Left lung (tissue), 10 donors: ENCODE results near the gene ZNF555. TPM values are rescaled to one million over a fixed set of nuclear protein-coding genes. Genes with fewer than 3 reads are reported as not detected.
"Not testable (repeated sequence)": the region's sequence is repeated elsewhere in the genome, so short reads cannot be mapped to it uniquely, and the experiment has no call there.

ENCODE experiments used
- ATAC-seq: fragments of 200-7000 bp; cut with Tn5 transposase; one replicate; pipeline ENCODE4 v1.9.1; 2020; ENCODE audit warnings: moderate library complexity
- DNase-seq, 4 donors: peaks; one replicate each; pipeline ENCODE4 v3.0.0-alpha.2; 2013 to 2020
- H3K27ac ChIP-seq, 2 donors: fragments of 200-600 bp; sonication (generic) in 1 of 2; one replicate each; pipeline versions ENCODE4 v1.5.0 to v1.8.0; 2020 to 2021
- H3K27me3 ChIP-seq, 2 donors: fragments of 200-600 bp; sonication (generic) in 1 of 2; one replicate each; pipeline versions ENCODE4 v1.5.0 to v1.8.0; 2020 to 2021
- H3K36me3 ChIP-seq, 2 donors: fragments of 200-600 bp; sonication (generic) in 1 of 2; one replicate each; pipeline versions ENCODE4 v1.5.0 to v1.8.0; 2020 to 2021
- H3K4me1 ChIP-seq, 2 donors: fragments of 200-600 bp; one replicate each; pipeline ENCODE4 v1.8.0; 2021
- H3K4me3 ChIP-seq, 2 donors: fragments of 200-600 bp; sonication (generic) in 1 of 2; one replicate each; pipeline versions ENCODE4 v1.5.0 to v1.8.0; 2020 to 2021; ENCODE audit warnings: mild to moderate bottlenecking in 1 of 2
- H3K9me3 ChIP-seq, 2 donors: fragments of 200-600 bp; sonication (generic) in 1 of 2; one replicate each; pipeline versions ENCODE4 v1.5.0 to v1.8.0; 2020 to 2021
- CTCF ChIP-seq, 2 donors: fragments of 200-600 bp; sonication (generic) in 1 of 2; IDR thresholded peaks; one replicate each; pipeline versions ENCODE4 v1.5.0 to v1.8.0; 2021; ENCODE audit warnings: antibody characterized with exemption in 2 of 2
- intact Hi-C, 2 donors: fragments of 100-400 bp; cut with DNase I; formaldehyde crosslinking; loops; one replicate each; pipeline versions ENCODE4 v1.11.2 to v1.14.2; 2022
- polyA plus RNA-seq, 6 donors: library from polyadenylated mRNA; unstranded; fragments of 120-200 nt; gene quantifications; one replicate each; pipeline ENCODE4 v1.2.1, GENCODE V29; 2013; ENCODE audit not compliant: insufficient read length in 6 of 6
- total RNA-seq, 2 donors: library from RNA; stranded (reverse); fragmentation: NEBNext Ultra II Directional; extraction: Animal tissue kit (Norgen Biotek cat#: 25700); gene quantifications; one replicate each; pipeline ENCODE4 v1.2.1, GENCODE V29; 2021
- donor health status: DM: no; HTN: yes; CAD: no.
- donor health status: DM: no; HTN: no; CAD: no.

The ZNF555 gene
- total and polyA plus RNA-seq, 8 donors = 6.2 to 10.6 (median 9.1) TPM

DNA sequence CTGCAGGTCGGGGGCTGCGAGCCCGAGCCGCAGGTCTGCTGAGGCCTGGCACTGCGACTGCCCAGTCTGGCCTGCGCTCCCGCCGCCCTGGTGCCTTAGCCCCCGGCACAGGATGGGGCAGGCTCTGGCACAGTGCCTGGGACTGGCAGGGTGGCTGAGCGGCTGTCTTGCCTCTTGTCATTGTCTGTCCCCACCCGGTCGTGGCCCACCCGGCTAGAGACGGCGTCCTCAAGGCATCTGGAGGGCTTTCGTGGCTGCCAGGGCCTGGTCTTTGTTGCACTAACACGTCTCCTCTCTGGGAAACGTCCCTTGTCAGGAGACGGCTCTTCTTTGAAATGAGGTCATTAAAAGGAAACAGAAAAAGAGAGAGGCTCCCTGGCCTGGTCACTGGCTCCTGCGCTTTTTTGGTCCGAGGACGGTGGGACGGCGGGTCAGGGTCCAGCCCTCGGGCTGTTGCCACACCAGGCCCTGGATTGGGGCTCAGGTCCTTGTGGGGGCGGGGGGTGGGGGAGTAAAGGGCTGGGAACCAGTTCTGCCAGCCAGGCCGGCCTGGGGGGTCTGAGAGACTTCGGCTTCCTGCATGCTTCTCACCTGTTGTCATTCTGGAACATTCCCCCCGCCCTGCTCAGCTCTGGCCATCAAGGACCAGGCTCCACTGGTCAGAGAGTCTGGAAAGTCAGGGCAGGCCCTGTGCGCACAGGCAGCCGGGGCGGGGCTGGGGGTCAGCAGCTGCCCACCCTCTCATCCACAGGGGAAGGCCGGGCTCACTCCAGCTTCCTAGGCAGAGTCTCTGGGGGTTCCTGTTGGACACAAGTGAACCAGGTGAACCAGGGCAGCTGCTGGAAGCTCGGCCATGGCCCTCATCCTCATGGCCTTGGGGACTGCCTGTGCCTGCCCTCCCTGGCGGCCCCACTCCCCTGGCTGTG is 27.8 kb upstream of the ZNF555 start:
- no peak overlapping the region for H3K4me3 ChIP-seq
- ATAC-seq (no peak), DNase-seq (peak in 1 of 4 donors; percentile 72)

DNA sequence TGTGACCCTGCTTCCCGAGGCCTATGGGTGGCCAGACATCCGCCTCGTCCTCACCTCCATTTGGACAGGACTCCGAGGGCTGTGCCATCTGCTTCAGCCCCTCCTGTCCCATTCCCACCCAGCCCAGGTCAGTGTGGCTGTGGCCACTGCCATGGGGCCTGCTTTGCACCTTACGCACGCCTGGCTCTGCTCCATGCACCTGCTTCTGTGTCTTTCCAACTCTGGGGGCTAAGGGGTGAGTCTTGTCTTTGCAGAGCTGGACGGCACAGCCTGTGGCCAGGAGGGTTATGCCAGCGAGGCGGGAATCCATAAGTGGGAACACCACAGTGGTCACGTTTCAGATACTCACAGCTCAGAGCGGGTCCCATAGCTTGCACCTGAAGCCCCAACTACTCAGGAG is 26.8 kb upstream of the ZNF555 start:
- no peak for DNase-seq
- ATAC-seq = no peak
- no peak for TF ChIP-seq CTCF (IDR thresholded peaks at IDR 0.05)
- Histone ChIP-seq H3K4me1 (no peaks in the 10 kb centered on the region), H3K27me3 (no peaks in the 10 kb centered on the region), H3K36me3 (peaks cover 0 to 50% of the 10 kb centered on the region in 2 donors), H3K27ac (no peak overlapping the region), H3K4me3 (no peak overlapping the region), H3K9me3 (no peaks in the 10 kb centered on the region)
- intact Hi-C loops = no loop called here

More for the DNA sequence above, 27.8 kb upstream of the ZNF555 start:
- no peaks in the 10 kb centered on the region for H3K9me3 ChIP-seq
- H3K4me1 ChIP-seq = no peaks in the 10 kb centered on the region
- no peaks in the 10 kb centered on the region for H3K27me3 ChIP-seq
- H3K36me3 ChIP-seq = peaks cover 0 to 59% of the 10 kb centered on the region in 2 donors
- H3K27ac ChIP-seq = no peak overlapping the region
- no peak for TF ChIP-seq CTCF (IDR thresholded peaks at IDR 0.05)
- intact Hi-C loops = no loop called here

GRCh38 chr19:2815191-2815614 is 26.1 kb upstream of the ZNF555 start:
- H3K27ac ChIP-seq = no peak overlapping the region
- H3K36me3 ChIP-seq = peaks cover 0 to 42% of the 10 kb centered on the region in 2 donors
- no peaks in the 10 kb centered on the region for H3K27me3 ChIP-seq
- no peak for TF ChIP-seq CTCF (IDR thresholded peaks at IDR 0.05)
- ATAC-seq (no peak), DNase-seq (peak in 1 of 4 donors; percentile 69)
- intact Hi-C loops = no loop called here
- H3K4me1 ChIP-seq = peaks cover 0 to 2% of the 10 kb centered on the region in 2 donors
- no peak overlapping the region for H3K4me3 ChIP-seq
- H3K9me3 ChIP-seq = no peaks in the 10 kb centered on the region

- intact Hi-C loops = no loop called here
- no peak for TF ChIP-seq CTCF (IDR thresholded peaks at IDR 0.05)
- no peak overlapping the region for H3K27ac ChIP-seq
- H3K27me3 ChIP-seq = no peaks in the 10 kb centered on the region
- peaks cover 0 to 35% of the 10 kb centered on the region in 2 donors for H3K36me3 ChIP-seq
- DNase-seq (peak in 1 of 4 donors; percentile 67), ATAC-seq (no peak)
- peaks cover 6 to 10% of the 10 kb centered on the region in 2 donors for H3K4me1 ChIP-seq
- no peak overlapping the region for H3K4me3 ChIP-seq
- no peaks in the 10 kb centered on the region for H3K9me3 ChIP-seq
These were observed 25.4 kb upstream of the ZNF555 start for GRCh38 chr19:2815923-2816322.

DNA sequence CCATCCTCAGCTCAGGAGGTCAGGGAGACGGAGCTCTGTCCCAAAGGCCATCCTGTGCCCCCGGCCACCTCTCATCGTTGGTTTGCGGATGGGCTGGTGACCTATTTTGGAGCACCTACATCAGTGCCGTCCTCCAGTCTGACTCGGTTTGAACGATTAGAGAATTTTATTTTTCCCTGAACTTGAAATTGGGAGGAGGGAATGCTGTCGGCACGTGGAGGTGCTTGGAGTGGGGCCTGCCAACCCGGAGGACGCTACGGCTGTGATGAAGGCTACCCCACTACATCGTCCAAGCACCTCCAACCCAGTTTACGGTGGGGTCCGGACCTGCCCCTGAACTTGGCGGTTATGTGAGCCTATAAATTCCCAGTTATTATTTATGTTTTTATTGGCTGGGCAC is 24.6 kb upstream of the ZNF555 start:
- no peak for TF ChIP-seq CTCF (IDR thresholded peaks at IDR 0.05)
- Histone ChIP-seq H3K27ac (no peak overlapping the region), H3K4me3 (no peak overlapping the region), H3K27me3 (no peaks in the 10 kb centered on the region), H3K4me1 (peaks cover 6 to 10% of the 10 kb centered on the region in 2 donors), H3K36me3 (peaks cover 0 to 28% of the 10 kb centered on the region in 2 donors), H3K9me3 (no peaks in the 10 kb centered on the region)
- DNase-seq (no peak), ATAC-seq (no peak)
- intact Hi-C loops = no loop called here

GRCh38 chr19:2817237-2817829 is 23.9 kb upstream of the ZNF555 start:
- H3K4me3 ChIP-seq, H3K9me3 ChIP-seq, ATAC-seq, H3K27ac ChIP-seq, intact Hi-C loops, H3K4me1 ChIP-seq, H3K27me3 ChIP-seq, DNase-seq: not testable (repeated sequence)
- H3K36me3 ChIP-seq = peaks cover 0 to 21% of the 10 kb centered on the region in 2 donors
